HEK293 (cell line): ENCODE data around the gene FAM169A.

ENCODE experiments used
- CTCF ChIA-PET: fragments of 350-600 bp; formaldehyde crosslinking; extraction: SDS; loops from one replicate; lab custom pipeline; 2021; ENCODE audit warnings: antibody characterized with exemption; lab: Yijun Ruan, JAX
- POLR2A ChIA-PET: fragments of 300-600 bp; formaldehyde crosslinking; extraction: SDS; loops from one replicate; lab custom pipeline; 2020; ENCODE audit warnings: antibody characterized with exemption, inconsistent platforms; lab: Yijun Ruan, JAX
- H3K27ac ChIP-seq: fragments of 200-500 bp; sonication (Bioruptor generic); 2 replicates; pipeline ENCODE4 v1.5.1; 2014; ENCODE audit warnings: low read depth, low read length, control low read depth, inconsistent platforms; ENCODE audit errors: extremely low read depth
- H3K36me3 ChIP-seq, 2 experiments: fragments of 200-500 bp in 1 of 2; sonication (Bioruptor generic) in 1 of 2; 1 replicate in 1 of 2; 2 replicates in 1 of 2; pipeline ENCODE4 v1.5.1; 2014 to 2017; ENCODE audit warnings: inconsistent platforms in 2 of 2, low read length in 2 of 2; ENCODE audit not compliant: control insufficient read depth in 2 of 2, insufficient read depth in 1 of 2
- H3K4me1 ChIP-seq: fragments of 200-500 bp; sonication (Bioruptor generic); 2 replicates; pipeline ENCODE4 v1.5.1; 2014; ENCODE audit warnings: mild to moderate bottlenecking, low read length, inconsistent platforms; ENCODE audit not compliant: control insufficient read depth, insufficient read depth
- H3K4me3 ChIP-seq: 2 replicates; pipeline ENCODE4 v1.5.1; 2011; ENCODE audit warnings: low read depth, mild to moderate bottlenecking, control low read depth, low read length, moderate library complexity
- H3K9me3 ChIP-seq: fragments of 200-500 bp; sonication (Bioruptor generic); 2 replicates; pipeline ENCODE4 v1.5.1; 2014; ENCODE audit warnings: low read depth, low read length, inconsistent platforms; ENCODE audit not compliant: control insufficient read depth, insufficient read depth
- ATF2 ChIP-seq: fragments of 450-650 bp; formaldehyde crosslinking; IDR thresholded peaks from 2 replicates; pipeline ENCODE4 v1.5.1; 2016; ENCODE audit warnings: missing biosample characterization, missing genetic modification characterization, low read depth
- BCL11A ChIP-seq: fragments of 450-650 bp; formaldehyde crosslinking; IDR thresholded peaks from 2 replicates; pipeline ENCODE4 v1.5.1; 2016; ENCODE audit warnings: low read depth, missing biosample characterization, missing genetic modification characterization
- HOXD13 ChIP-seq: sonication (generic); formaldehyde crosslinking; IDR thresholded peaks from 2 replicates; pipeline ENCODE4 v1.8.0; 2022; ENCODE audit warnings: missing genetic modification reagents, borderline replicate concordance
- KLF10 ChIP-seq: fragments of 450-650 bp; IDR thresholded peaks from 2 replicates; pipeline ENCODE4 v1.5.1; 2018; ENCODE audit warnings: missing biosample characterization, mild to moderate bottlenecking, missing genetic modification characterization
- MZF1 ChIP-seq: fragments of 450-650 bp; formaldehyde crosslinking; IDR thresholded peaks from 2 replicates; pipeline ENCODE4 v1.5.1; 2017; ENCODE audit warnings: missing biosample characterization, missing genetic modification characterization, borderline replicate concordance
- SP3 ChIP-seq: fragments of 450-650 bp; formaldehyde crosslinking; IDR thresholded peaks from 2 replicates; pipeline ENCODE4 v1.5.1; 2016; ENCODE audit warnings: missing biosample characterization, missing genetic modification characterization
- SP7 ChIP-seq: fragments of 450-650 bp; formaldehyde crosslinking; IDR thresholded peaks from 2 replicates; pipeline ENCODE4 v1.5.1; 2016; ENCODE audit warnings: missing biosample characterization, missing genetic modification characterization
- ZBTB6 ChIP-seq: fragments of 450-650 bp; formaldehyde crosslinking; IDR thresholded peaks from 2 replicates; pipeline ENCODE4 v1.5.1; 2017; ENCODE audit warnings: missing biosample characterization, missing genetic modification characterization
- ZFHX2 ChIP-seq: fragments of 450-650 bp; formaldehyde crosslinking; conservative IDR thresholded peaks from 2 replicates; pipeline ENCODE4 v1.5.1; 2016; ENCODE audit warnings: missing biosample characterization, missing genetic modification characterization
- ZNF10 ChIP-seq: fragments of 450-650 bp; formaldehyde crosslinking; IDR thresholded peaks from 2 replicates; pipeline ENCODE4 v1.5.1; 2017; ENCODE audit warnings: missing biosample characterization, missing genetic modification characterization
- ZNF132 ChIP-seq: fragments of 450-650 bp; formaldehyde crosslinking; IDR thresholded peaks from 2 replicates; pipeline ENCODE4 v1.5.1; 2017; ENCODE audit warnings: missing biosample characterization, missing genetic modification characterization, borderline replicate concordance
- ZNF148 ChIP-seq: fragments of 450-650 bp; formaldehyde crosslinking; IDR thresholded peaks from 2 replicates; pipeline ENCODE4 v1.5.0; 2017; ENCODE audit warnings: missing biosample characterization, missing genetic modification characterization, borderline replicate concordance
- ZNF155 ChIP-seq: fragments of 450-650 bp; formaldehyde crosslinking; IDR thresholded peaks from 2 replicates; pipeline ENCODE4 v1.5.1; 2016; ENCODE audit warnings: missing biosample characterization, missing genetic modification characterization
- ZNF175 ChIP-seq: fragments of 450-650 bp; formaldehyde crosslinking; IDR thresholded peaks from 2 replicates; pipeline ENCODE4 v1.5.1; 2016; ENCODE audit warnings: missing biosample characterization, missing genetic modification characterization
- ZNF184 ChIP-seq: fragments of 450-650 bp; IDR thresholded peaks from 2 replicates; pipeline ENCODE4 v1.5.1; 2018; ENCODE audit warnings: missing biosample characterization, mild to moderate bottlenecking, missing genetic modification characterization
- ZNF2 ChIP-seq: fragments of 450-650 bp; formaldehyde crosslinking; IDR thresholded peaks from 2 replicates; pipeline ENCODE4 v1.5.1; 2016; ENCODE audit warnings: missing biosample characterization, missing genetic modification characterization
- ZNF24 ChIP-seq: fragments of 450-650 bp; formaldehyde crosslinking; IDR thresholded peaks from 2 replicates; pipeline ENCODE4 v1.5.1; 2016; ENCODE audit warnings: missing biosample characterization, missing genetic modification characterization
- ZNF311 ChIP-seq: fragments of 450-650 bp; formaldehyde crosslinking; IDR thresholded peaks from 2 replicates; pipeline ENCODE4 v1.5.1; 2017; ENCODE audit warnings: missing biosample characterization, missing genetic modification characterization, borderline replicate concordance
- ZNF335 ChIP-seq: fragments of 450-650 bp; formaldehyde crosslinking; conservative IDR thresholded peaks from 2 replicates; pipeline ENCODE4 v1.5.1; 2016; ENCODE audit warnings: missing biosample characterization, missing genetic modification characterization
- ZNF558 ChIP-seq: fragments of 450-650 bp; formaldehyde crosslinking; IDR thresholded peaks from 2 replicates; pipeline ENCODE4 v1.5.1; 2016; ENCODE audit warnings: missing biosample characterization, missing genetic modification characterization
- ZNF660 ChIP-seq: fragments of 450-650 bp; IDR thresholded peaks from 2 replicates; pipeline ENCODE4 v1.5.1; 2018; ENCODE audit warnings: missing biosample characterization, mild to moderate bottlenecking, missing genetic modification characterization
- ZNF677 ChIP-seq: fragments of 450-650 bp; IDR thresholded peaks from 2 replicates; pipeline ENCODE4 v1.5.0; 2018; ENCODE audit warnings: missing biosample characterization, mild to moderate bottlenecking, missing genetic modification characterization, moderate library complexity
- ZNF707 ChIP-seq: fragments of 450-650 bp; formaldehyde crosslinking; IDR thresholded peaks from 2 replicates; pipeline ENCODE4 v1.5.1; 2016; ENCODE audit warnings: missing biosample characterization, missing genetic modification characterization
- ZNF837 ChIP-seq: fragments of 450-650 bp; formaldehyde crosslinking; IDR thresholded peaks from 2 replicates; pipeline ENCODE4 v1.5.1; 2016; ENCODE audit warnings: missing biosample characterization, missing genetic modification characterization
- ZSCAN30 ChIP-seq: fragments of 450-650 bp; IDR thresholded peaks from 2 replicates; pipeline ENCODE4 v1.5.1; 2018; ENCODE audit warnings: missing biosample characterization, mild to moderate bottlenecking, missing genetic modification characterization, moderate library complexity
- TF ChIP-seq, protein P1 (sequence below): fragments of 450-650 bp; formaldehyde crosslinking; IDR thresholded peaks from 2 replicates; pipeline ENCODE4 v1.5.1; 2016; ENCODE audit warnings: missing biosample characterization, missing genetic modification characterization
- TF ChIP-seq, protein P2 (sequence below): fragments of 450-650 bp; formaldehyde crosslinking; IDR thresholded peaks from 2 replicates; pipeline ENCODE4 v1.5.1; 2016; ENCODE audit warnings: missing biosample characterization, missing genetic modification characterization
- TF ChIP-seq, protein P3 (sequence below): fragments of 450-650 bp; formaldehyde crosslinking; IDR thresholded peaks from 2 replicates; pipeline ENCODE4 v1.5.1; 2016; ENCODE audit warnings: missing biosample characterization, missing genetic modification characterization

Gene FAM169A

GRCh38 chr5:74865804-74866595 lies at the start of gene FAM169A:
Gene FAM169A, minus strand, starts transcription at chr5:74866387. Its CDS starts 24,711 bp downstream, at chr5:74841676.
- POLR2A ChIA-PET: interaction anchor here (0.7 to 1.2 kb wide), 4 partner anchors 9 to 99 kb away, joined by 3 read pairs; partner anchors contain the start of genes GFM2 and NSA2
- Histone ChIP-seq H3K4me3 (peak within 1 kb of the TSS; percentile 90), H3K9me3 (no peaks in the 10 kb centered on the region), H3K27ac (peak within 1 kb of the TSS; percentile 94), H3K36me3 (no peaks in the 10 kb centered on the region), H3K4me1 (peaks cover 3% of the 10 kb centered on the region; the same call in 1 of the 2 replicates)
- CTCF ChIA-PET: interaction anchor here (0.6 to 1.1 kb wide), 5 partner anchors 10 to 431 kb away, joined by 3 to 5 read pairs (median 3); no protein-coding TSS in a partner anchor
- no peak for TF ChIP-seq ZNF707 (tag by site-specific recombination)
- no peak for TF ChIP-seq ZNF184
- TF ChIP-seq ZNF335: no peak
- TF ChIP-seq ZNF10 (tag by site-specific recombination): no peak
- TF ChIP-seq, protein P1, sequence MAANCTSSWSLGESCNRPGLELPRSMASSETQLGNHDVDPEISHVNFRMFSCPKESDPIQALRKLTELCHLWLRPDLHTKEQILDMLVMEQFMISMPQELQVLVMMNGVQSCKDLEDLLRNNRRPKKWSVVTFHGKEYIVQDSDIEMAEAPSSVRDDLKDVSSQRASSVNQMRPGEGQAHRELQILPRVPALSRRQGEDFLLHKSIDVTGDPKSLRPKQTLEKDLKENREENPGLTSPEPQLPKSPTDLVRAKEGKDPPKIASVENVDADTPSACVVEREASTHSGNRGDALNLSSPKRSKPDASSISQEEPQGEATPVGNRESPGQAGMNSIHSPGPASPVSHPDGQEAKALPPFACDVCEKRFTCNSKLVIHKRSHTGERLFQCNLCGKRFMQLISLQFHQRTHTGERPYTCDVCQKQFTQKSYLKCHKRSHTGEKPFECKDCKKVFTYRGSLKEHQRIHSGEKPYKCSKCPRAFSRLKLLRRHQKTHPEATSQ (tag by site-specific recombination): no peak
- TF ChIP-seq SP7: no peak
- TF ChIP-seq ATF2 (tag by site-specific recombination): no peak
- TF ChIP-seq MZF1 (tag by site-specific recombination): no peak
- TF ChIP-seq ZNF175 (tag by site-specific recombination): no peak
- TF ChIP-seq ZNF148 (tag by site-specific recombination): no peak
- no peak for TF ChIP-seq ZNF837 (tag by site-specific recombination)
- 0 out of 2 replicates have a peak, but pooled peaks have one; percentile 28 for TF ChIP-seq ZNF660 (tag by site-specific recombination)
- no peak for TF ChIP-seq HOXD13
- TF ChIP-seq ZNF677 (tag by site-specific recombination): 0 out of 2 replicates have a peak, but pooled peaks have one; percentile 4
- no peak for TF ChIP-seq ZBTB6 (tag by site-specific recombination)
- 0 out of 2 replicates have a peak, but pooled peaks have one; percentile 18 for TF ChIP-seq ZSCAN30 (tag by site-specific recombination)
- TF ChIP-seq ZNF24 (tag by site-specific recombination): no peak
- no peak for TF ChIP-seq ZNF311
- TF ChIP-seq, protein P2, sequence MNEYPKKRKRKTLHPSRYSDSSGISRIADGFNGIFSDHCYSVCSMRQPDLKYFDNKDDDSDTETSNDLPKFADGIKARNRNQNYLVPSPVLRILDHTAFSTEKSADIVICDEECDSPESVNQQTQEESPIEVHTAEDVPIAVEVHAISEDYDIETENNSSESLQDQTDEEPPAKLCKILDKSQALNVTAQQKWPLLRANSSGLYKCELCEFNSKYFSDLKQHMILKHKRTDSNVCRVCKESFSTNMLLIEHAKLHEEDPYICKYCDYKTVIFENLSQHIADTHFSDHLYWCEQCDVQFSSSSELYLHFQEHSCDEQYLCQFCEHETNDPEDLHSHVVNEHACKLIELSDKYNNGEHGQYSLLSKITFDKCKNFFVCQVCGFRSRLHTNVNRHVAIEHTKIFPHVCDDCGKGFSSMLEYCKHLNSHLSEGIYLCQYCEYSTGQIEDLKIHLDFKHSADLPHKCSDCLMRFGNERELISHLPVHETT (tag by site-specific recombination): no peak
- no peak for TF ChIP-seq ZNF2 (tag by site-specific recombination)
- TF ChIP-seq, protein P3, sequence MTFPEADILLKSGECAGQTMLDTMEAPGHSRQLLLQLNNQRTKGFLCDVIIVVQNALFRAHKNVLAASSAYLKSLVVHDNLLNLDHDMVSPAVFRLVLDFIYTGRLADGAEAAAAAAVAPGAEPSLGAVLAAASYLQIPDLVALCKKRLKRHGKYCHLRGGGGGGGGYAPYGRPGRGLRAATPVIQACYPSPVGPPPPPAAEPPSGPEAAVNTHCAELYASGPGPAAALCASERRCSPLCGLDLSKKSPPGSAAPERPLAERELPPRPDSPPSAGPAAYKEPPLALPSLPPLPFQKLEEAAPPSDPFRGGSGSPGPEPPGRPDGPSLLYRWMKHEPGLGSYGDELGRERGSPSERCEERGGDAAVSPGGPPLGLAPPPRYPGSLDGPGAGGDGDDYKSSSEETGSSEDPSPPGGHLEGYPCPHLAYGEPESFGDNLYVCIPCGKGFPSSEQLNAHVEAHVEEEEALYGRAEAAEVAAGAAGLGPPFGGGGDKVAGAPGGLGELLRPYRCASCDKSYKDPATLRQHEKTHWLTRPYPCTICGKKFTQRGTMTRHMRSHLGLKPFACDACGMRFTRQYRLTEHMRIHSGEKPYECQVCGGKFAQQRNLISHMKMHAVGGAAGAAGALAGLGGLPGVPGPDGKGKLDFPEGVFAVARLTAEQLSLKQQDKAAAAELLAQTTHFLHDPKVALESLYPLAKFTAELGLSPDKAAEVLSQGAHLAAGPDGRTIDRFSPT (tag by site-specific recombination): no peak
- TF ChIP-seq ZFHX2 (tag by site-specific recombination): peak; percentile 61
- no peak for TF ChIP-seq KLF10 (tag by site-specific recombination)
- TF ChIP-seq ZNF558: no peak
- TF ChIP-seq SP3 (tag by site-specific recombination): no peak
- TF ChIP-seq ZNF132 (tag by site-specific recombination): no peak
- no peak for TF ChIP-seq BCL11A
- no peak for TF ChIP-seq ZNF155
